Stomach (tissue), 4 donors: ENCODE data around the gene FZD4.

Source experiments
- EP300 ChIP-seq: sonication (generic); formaldehyde crosslinking; IDR thresholded peaks from one replicate; pipeline ENCODE4 v1.6.1; 2017; ENCODE audit warnings: antibody characterized with exemption
- POLR2A ChIP-seq, 4 donors: fragments of 450-650 bp; IDR thresholded peaks; one replicate each; pipeline ENCODE4 v1.6.1; 2016; ENCODE audit warnings: antibody characterized with exemption in 4 of 4, control low read depth in 2 of 4, mild to moderate bottlenecking in 1 of 4, moderate library complexity in 1 of 4
- TF ChIP-seq, protein P1 (sequence below), 7 experiments: fragments of 450-650 bp in 4 of 7; fragments of 200-600 bp in 3 of 7; sonication (generic) in 3 of 7; IDR thresholded peaks; one replicate each; pipeline ENCODE4 v1.5.1; 2016 to 2019; ENCODE audit warnings: antibody characterized with exemption in 7 of 7, control low read depth in 2 of 7, mild to moderate bottlenecking in 1 of 7

DNA sequence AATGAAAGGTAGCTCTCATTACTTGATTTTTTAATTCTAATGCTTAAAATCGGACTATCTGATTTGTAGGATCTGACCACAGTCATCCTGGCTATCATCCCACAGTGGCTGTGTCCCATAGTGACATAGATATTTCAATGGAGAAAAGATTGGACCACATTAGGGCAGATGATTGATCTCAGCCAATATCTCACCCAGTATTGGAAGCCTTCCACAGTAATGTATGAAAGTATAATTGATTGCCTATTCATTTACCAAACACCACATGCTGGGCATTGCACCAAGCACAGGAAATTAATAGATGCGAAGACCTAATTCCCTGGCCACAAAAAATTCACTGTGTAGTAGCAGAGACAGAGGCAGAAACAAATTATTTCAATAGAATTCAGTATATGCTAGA lies 37.6 kb downstream of the FZD4 start:
- TF ChIP-seq, protein P1, sequence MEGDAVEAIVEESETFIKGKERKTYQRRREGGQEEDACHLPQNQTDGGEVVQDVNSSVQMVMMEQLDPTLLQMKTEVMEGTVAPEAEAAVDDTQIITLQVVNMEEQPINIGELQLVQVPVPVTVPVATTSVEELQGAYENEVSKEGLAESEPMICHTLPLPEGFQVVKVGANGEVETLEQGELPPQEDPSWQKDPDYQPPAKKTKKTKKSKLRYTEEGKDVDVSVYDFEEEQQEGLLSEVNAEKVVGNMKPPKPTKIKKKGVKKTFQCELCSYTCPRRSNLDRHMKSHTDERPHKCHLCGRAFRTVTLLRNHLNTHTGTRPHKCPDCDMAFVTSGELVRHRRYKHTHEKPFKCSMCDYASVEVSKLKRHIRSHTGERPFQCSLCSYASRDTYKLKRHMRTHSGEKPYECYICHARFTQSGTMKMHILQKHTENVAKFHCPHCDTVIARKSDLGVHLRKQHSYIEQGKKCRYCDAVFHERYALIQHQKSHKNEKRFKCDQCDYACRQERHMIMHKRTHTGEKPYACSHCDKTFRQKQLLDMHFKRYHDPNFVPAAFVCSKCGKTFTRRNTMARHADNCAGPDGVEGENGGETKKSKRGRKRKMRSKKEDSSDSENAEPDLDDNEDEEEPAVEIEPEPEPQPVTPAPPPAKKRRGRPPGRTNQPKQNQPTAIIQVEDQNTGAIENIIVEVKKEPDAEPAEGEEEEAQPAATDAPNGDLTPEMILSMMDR (IDR thresholded peaks at IDR 0.05), result no peak
- TF ChIP-seq POLR2A (IDR thresholded peaks at IDR 0.05), result no peak
- TF ChIP-seq EP300, result no peak
